Femur (tissue), 1 donor: ENCODE data around the gene EBF4.
"Not testable (repeated sequence)": the region's sequence is repeated elsewhere in the genome, so short reads cannot be mapped to it uniquely, and the experiment has no call there.

ENCODE experiments used
- DNase-seq: peaks from one replicate; pipeline ENCODE4 v3.0.0-alpha.2; 2017

EBF4 gene

DNA sequence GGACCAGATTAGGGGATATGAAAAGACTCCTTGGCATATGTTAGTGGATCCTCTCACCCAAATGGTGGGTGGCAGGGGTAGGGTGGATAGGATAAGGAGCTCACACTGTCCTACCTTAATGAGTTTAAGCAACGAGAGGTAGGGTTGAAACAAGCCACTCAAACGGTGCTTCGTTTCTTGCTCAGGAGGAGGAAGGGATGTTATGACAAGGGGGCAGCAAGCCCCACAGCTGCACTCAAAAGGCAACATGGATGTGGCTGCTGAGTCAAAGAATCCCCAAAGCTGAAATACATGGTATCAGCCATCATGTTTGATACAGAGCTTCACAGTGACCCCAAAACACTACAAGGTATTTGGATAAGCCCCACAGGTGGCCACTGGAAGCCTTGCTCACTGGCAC is 20.1 kb upstream of the EBF4 start:
- no peak for DNase-seq

DNA sequence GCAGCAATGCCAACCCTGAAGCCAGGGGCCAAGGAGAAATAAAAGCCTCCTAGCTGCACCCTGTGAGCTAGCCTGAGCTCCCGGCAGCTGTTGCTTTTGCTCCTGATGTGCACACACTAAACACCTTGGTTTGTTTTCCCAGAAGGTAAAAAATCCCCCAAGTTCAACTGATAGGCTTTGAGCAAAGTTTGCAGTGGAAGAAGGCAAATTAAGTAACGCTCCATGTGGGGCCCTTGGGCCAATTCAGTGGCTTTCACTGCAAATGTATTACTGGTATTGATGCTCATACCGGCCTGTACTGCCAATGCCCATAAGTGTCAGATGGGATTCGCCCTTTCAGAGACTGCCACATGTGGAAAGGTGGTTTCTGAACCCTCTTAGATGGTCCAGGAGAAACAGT is 19.1 kb upstream of the EBF4 start:
- no peak for DNase-seq

DNA sequence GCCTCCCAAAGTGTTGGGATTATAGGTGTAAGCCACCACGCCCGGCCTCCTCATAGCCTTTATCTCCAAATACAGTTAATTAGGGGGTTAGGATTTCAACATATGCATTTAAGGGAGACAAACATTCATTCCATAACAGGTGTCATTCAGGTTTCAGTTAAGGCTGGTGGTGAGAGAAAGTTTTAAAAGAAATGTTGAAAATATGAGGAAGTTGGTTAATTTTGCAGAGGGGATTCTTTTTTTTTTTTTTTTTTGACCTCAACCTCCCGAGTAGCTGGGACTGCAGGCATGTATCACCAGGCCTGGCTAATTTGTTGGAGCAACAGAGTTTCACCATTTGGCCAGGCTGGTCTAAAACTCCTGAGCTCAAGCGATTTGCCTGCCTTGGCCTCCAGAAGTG is 12.5 kb upstream of the EBF4 start:
- no peak for DNase-seq

DNA sequence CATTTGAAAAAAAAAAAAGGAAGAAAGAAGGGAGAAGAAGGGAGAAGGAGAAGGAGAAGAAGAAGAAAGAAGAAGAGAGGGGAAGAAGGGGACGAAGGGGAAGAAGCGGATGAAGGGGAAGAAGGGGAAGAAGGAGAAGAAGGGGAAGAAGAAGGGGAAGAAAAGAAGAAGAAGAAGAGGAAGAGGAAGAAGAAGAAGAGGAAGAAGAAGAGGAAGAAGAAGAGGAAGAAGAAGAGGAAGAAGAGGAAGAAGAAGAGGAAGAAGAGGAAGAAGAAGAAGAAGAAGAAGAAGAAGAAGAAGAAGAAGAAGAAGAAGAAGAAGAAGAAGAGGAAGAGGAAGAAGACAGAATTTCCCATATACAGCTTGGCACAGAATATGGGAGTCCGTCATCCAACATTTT is 10.5 kb upstream of the EBF4 start:
- DNase-seq = not testable (repeated sequence)

DNA sequence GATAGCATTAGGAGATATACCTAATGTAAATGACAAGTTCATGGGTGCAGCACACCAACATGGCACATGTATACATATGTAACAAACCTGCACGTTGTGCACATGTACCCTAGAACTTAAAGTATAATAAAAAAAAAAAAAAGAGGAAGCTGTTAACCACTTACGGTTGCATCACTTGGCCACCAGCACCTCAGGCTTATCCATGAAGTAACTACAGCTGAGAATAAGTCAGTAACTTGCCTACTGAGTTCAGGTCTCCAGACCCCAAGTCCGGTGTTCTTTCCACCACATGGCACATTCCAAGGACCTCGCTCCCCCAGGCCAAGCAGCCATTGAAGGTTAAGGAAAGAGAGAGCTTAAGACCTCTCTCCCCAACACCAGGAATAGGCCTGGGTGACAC is 7.8 kb upstream of the EBF4 start:
- not testable (repeated sequence) for DNase-seq

DNA sequence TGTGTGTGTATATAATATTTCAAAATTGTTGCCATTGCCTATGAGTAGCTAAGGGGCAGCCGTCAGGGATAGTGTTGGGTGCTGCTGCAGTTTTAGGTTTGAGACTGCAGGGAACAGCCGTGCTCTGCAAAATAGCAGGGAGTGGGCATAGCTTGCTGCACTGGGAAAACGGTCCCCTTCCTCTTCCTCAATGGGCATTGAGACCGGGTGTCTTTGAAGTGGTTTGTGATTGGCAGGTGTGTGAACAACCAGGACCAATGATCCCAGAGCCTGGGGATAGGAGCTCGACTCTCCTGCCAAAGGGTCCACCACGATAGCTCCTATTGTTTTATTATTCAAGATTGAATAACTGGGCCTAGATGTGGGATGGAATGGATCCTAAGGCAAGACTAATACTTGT is 5.1 kb upstream of the EBF4 start:
- DNase-seq = no peak

DNA sequence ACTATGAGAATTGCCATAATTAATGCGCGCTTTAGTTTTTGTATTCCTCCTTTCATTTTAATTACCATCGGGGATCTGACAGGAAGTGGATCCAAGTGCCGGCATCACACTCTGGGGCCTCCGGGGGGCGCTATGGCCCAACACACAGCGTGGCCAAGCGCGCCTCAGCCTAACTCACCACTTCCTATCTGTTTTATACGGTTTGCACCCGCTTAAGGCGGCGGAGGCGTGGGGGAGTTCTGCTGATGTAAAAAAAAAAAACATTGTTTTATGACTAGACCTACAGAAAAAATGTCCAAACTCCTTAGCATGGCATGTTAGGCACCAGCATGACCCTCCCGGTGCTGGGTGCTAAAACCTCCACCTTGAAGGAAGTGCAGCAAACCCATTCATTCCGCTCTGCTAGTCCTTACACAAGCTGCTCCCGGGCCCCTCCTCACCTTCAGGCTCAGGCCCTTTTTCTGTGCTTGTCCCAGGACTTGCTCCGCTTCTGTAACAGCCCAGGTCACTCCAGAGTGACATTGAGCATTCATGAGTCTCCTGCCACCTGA is 4.5 kb upstream of the EBF4 start:
- peak; percentile 45 for DNase-seq

DNA sequence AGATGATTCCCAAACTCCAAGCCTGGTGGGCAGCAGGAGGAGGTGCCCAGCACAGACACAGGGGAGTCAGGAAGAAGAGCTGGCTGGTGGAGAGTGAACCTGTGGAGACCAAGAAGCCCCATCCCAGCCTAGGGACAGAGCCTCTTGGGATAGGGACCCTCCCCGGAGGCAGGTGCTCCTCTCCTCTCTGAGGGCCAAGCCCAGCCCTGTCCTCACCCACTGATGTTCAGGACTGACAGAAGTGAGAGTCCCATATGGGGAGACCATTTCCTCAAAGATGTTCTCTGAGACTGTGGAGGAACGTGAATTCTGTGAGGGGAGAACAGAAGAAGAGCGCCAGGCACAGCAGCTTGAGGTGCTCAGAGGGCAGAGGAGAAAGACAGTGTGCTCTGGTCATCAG is 2.4 kb upstream of the EBF4 start:
- DNase-seq = no peak

DNA sequence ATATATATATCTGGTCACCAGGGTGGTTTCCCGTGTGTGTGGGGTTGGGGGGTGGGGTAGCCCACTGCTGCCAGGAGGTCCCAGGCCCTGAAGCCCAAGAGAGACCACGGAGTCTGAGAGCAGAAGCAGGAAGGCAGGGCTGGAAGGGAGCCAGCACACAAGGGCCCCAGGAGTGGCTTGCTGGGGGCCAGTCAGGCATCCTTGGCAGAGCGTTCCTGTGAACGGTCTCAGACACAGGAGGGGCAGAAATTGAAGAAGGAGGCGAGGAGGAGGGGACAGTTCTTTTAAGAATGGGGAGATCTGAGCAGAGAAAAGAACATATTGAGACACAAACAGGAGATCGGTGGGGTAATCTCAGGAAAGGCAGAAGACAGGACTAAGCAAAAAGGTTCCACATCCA is 1.9 kb upstream of the EBF4 start:
- no peak for DNase-seq

DNA sequence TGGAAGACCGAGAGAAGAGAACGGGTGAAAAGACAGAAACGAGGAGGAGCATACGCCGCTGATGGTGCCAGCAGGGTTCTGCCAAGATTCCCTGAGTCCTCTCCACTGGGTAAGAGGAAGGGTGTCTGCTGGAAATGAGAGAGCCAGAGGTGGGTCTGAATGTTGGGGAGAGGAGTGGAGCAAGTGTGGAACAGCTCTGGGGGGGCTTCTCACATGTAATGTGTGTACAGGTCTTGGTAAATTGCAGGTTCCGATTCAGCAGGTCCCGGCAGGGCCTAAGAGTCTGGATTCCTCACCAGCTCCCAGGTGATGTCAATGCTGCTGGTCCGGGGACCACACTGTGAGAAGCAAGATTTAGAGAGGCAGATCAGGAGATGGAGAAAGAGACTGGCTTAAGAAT is 1.5 kb upstream of the EBF4 start:
- no peak for DNase-seq

DNA sequence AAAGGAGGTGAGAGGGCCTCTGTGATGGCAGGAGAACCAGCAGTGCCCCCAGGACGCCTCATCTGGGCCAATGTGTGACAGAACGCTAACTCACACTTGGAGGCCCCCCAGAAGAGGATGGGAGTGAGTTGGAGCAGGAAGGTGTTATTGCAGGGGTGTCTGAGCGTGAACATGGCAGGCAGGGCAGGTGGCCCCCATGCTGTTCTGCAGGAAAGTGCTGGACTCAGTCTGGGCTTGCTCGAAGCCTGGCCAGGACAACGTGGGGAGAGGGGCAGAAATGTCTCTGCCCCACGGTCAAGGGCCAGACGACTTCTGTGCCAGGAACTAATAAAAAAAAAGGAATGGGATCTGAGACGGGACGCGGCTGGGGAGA is 931 bp upstream of the EBF4 start:
- DNase-seq = no peak

DNA sequence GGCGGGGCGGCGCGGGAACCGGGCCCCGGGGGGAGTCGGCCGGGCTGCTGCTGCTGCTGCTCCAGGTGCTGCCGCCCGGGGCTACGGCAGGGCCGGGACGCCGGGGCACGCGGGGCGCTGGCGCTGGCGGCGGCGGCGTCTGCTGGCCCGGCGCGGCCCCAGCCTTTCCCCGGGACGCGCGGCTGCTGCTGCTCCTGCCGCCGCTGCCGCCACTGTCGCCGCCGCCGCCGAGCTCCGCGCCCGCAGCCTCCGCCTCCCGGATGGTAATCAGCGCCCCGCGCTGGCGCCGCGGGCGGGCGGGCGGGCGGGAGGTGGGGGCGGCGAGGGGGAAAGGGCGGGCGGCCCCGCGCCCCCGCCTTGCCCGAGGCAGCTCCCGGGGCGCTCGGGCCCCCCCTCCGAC is 306 bp downstream of the EBF4 start:
- DNase-seq = no peak

DNA sequence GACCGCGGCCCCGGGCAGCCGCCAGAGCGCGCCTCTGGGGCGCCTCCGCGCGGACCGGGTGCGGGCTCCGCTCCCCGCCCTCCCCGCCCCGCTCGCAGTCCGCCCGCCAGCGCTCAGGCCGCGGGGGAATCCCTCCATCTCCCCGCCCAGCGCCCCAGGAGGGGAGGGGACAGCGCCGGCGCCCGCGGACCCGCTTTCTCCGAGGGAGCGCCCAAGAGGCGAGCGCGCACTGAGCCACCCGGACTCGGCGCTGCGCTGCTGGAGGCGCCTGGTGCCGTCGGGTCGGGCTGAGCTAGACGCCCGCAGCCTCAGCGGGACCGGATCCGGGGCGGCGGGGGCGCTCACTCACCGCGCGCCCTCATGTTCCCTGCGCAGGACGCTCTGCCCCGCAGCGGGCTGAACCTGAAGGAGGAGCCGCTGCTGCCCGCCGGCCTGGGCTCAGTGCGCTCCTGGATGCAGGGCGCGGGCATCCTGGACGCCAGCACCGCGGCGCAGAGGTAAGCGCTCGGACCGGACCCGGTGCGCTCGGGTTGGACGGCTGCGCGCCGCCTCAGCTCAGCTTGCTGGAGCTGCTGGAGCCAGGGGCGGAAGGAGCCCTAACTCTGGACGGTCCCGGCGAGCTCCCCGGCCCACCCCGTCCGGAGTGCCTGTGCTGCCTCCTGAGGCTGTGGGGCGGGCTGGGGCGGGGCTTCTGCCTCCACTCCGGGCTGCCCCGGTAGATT is 867 bp downstream of the EBF4 start:
- DNase-seq = peak; percentile 44

DNA sequence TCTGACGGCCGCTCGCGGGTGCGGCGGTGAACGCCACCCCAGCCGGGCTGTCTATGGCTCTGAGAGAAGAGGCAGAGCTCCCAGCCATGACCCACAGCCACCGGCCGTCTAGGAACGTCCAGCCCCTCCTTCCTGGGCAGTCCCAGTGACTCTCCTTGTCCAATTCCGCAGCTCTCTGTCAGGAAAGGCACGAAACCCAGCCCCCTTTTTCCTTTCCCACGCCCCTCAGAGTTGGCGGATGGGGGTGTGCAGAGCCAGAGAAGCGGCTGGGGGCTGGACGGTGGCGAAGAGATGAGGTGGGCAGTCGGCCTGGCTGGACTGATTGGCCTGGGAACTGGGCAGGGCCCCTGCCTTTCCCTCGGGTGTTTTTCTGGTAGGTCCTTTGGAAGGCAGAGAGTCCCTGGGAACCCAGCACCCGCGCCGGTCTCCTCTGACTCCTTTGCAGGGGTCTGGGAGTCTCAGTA is 1.5 kb downstream of the EBF4 start:
- DNase-seq = peak; percentile 42

DNA sequence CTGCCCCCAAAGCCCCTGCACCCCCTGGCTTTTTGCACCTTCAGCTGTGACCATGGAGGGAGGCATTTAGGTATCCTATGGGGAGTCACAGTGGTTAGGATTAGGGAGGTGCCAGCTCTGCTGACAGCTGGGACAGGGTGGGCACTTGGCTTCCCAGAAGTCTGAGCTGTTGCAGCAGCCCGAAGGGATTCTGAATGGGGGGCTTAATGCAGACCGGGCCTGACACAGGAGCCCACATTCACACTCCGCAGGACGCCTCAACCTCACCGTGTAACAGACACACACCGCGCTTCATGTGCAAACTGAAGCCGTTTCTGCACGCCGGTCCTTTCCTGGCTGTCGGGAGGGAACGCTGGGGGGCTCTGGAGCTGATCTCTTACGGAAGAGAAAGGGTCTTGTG is 1.9 kb downstream of the EBF4 start:
- no peak for DNase-seq

DNA sequence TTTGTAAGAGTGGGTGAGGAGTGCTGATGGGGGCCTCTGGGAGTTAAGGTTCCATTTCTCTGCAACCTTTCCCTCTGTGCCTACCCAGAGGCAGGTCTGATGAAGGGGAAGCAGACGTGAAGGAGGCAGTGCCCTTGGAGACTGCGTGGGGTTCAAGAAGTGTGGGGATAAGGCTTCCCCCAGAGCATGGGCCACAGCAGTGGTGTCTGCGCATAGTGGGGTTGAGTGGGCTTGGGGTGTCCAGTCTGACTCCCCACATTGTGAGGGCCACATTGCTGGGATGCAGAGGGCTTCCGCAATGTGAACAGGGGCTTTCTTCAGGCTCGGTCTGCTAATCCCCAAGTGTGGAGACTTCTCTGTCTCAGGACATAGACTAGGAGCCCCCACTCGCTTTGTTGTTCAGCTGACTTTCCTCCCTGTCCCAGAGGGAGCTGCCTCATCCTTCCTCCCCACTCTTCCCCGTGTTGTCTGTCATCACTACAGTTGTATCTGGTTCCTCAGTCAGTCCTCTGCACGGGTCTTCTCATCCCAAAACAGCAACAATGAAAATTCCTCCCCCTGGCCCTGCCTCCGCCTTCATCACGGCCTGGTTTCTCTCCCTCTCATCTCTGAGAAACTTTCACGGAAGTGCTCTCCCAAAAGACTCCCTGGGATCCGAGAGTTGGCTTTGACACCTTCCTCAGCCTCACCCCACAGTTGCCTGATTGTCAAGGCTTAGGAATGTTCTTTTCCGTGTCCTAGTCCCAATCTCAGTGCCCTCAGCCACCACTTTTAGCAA is 2.8 kb downstream of the EBF4 start:
- no peak for DNase-seq

DNA sequence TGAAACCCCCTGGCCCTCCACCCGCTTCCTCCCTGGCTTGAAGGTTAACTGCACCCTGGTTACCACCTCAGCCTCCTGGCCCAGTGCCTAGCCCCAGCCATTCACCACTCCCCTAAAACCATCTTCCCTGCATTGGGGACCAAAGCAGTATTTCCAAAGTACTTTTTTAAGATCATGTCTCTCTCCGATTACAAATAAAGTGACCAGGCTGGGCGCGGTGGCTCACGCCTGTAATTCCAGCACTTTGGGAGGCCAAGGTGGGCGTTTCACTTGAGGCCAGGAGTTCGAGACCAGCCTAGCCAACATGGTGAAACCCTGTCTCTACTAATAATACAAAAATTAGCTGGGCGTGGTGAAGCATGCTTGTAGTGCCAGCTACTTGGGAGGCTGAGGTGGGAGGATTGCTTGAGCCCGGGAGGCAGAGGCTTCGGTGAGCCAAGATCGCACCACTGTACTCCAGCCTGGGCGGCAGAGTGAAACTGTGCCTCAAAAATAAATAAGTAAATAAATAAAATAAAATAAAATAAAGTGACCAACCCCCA is 3.5 kb downstream of the EBF4 start:
- not testable (repeated sequence) for DNase-seq

DNA sequence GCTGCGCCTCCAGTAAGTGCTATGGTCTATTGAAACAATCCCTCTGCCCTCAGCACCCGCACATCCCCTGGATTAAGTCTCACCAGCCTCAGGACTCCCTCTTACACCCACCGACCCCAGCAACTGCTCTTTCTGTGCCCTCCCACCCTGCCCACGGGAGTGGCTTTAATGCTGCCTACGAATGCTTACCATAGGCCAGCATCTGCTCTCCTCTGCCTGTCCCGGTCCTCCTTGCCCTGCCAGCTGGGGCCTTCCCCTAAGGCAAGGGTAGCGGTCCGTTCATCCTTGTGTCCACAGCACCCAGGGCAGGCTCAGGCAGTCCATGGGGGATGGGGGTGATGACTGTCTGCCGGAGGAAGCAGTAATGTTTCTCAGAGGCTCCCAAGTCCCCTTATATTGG is 4.1 kb downstream of the EBF4 start:
- DNase-seq = no peak

DNA sequence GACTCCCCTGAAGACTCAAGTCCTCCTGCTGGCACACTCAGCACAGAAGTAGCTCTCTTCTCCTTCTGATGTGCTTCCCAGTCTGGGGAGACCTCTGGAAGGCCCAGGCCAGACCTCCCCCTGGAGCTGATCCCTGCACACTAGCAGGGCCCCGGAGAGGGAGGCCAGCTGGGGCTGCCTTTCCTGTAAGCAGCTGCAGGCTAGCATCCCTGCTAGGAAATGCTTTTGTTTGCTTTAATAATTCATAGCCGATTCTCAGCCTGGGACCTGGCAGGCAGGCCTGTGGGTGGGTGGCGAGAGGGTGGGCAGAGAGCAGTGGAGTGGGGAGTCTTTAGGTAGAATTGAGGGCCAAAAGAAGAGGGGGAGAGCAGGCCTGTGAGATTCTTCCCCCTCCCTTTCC is 5.2 kb downstream of the EBF4 start:
- no peak for DNase-seq

DNA sequence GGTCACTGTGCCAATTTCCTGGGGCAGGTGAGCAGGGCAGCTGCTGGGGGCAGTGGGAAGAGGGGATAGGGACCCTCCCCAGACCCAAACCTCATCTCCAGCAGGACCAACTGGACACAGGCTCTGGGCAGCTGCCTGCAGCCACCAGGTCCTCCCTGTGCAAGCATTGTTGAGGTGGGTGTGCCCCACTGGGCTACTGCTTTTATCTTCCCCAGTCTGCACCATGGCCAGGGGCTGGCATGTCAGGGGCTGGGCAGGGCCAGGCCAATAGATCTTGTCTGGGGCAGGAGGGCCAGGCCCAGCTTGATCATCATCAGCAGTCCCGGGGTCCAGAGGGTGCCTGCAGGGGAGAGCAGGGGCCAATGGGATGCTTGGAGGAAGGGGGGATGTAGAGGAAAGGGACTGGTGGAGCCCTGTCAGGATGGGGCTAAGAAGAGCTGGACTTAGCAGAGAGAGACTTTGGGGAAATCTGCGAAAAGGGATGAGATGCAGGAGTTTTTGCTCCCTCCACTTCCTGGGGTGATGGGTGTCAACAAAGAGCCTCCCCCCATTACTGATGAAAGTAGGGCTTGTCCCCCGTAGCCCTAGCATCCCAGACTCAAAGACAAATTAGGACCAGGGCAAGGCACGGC is 5.7 kb downstream of the EBF4 start:
- DNase-seq = no peak

DNA sequence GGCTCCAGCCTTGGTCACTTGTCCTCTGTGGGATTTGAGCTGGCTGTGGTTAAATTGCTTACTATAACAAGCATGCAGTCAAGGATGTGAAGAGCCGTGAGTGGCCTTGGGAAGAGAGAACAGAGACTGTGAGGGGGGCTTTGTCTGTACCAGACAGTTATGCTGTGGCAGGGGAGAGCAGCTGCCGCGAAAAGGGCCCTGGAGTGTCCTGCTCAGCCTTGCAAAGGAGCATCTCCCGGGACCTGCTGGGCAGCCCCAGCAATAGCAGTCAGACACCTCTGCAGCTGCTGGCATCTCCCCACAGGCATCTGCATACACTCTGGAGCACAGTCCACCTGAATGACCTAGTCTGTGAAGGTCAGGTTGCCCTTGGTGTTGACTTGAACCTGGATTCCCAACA is 6.3 kb downstream of the EBF4 start:
- DNase-seq = no peak

DNA sequence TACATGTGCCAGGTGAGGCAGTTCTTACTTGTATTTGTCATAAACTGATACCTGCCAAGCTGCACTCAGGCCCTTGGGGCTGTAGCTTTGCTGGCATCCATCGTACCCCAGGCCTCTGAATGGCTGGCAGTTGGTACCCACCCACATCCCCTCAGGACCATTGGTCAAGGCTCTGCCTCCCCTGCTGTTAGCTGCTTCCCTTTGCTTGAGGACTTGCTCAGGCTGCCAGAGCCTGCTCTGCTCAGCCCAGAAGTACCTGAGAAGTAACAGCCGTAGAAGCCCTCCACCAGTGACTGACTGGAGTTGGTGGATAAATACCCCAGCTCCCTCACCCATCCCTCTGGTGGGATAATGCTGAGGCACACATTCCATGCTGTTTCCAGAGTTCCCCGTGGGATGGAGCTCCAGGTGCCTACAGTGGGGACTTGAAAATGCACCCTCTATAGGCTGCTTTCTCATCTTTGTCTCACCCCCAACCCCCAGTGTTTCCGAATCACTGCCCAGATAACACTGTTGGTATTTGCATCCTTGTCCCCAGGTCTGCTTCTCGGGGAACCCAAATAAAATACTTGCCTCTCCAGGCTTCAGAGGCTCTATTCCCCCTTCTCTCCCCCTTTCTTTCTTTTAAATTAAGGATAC is 7.3 kb downstream of the EBF4 start:
- DNase-seq = no peak
